AG10803 (cell line): Measurements from ENCODE around the gene ITGAD.

Experiments
- DNase-seq: peaks from one replicate; pipeline ENCODE4 v3.0.0; 2010; ENCODE audit warnings: low read depth
- H3K4me3 ChIP-seq: 2 replicates; pipeline ENCODE4 v1.5.1; 2011; ENCODE audit warnings: mild to moderate bottlenecking, low read length, control low read depth
- TF ChIP-seq, protein P1 (sequence below): conservative IDR thresholded peaks from 2 replicates; pipeline ENCODE4 v1.5.1; 2011; ENCODE audit warnings: mild to moderate bottlenecking, low read length, control low read depth, inconsistent platforms

Gene ITGAD

DNA sequence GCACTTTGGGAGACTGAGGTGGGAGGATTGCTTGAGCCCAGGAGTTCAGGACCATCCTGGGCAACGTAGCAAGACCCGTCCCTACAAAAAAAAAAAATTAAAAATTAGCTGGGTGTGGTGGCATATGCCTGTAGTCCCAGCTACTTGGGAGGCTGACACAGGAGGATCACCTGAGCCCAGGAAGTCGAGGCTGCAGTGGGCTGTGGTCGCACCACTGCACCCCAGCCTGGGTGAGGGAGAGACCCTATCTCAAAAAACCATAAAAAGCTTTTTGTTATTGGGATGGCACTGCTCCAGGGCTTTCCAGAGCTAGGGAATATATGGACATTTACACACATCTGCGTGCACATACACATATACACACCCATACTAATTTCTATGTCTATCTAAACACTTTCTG is 58.1 kb downstream of the ITGAD start:
- H3K4me3 ChIP-seq = no peak overlapping the region
- TF ChIP-seq, protein P1, sequence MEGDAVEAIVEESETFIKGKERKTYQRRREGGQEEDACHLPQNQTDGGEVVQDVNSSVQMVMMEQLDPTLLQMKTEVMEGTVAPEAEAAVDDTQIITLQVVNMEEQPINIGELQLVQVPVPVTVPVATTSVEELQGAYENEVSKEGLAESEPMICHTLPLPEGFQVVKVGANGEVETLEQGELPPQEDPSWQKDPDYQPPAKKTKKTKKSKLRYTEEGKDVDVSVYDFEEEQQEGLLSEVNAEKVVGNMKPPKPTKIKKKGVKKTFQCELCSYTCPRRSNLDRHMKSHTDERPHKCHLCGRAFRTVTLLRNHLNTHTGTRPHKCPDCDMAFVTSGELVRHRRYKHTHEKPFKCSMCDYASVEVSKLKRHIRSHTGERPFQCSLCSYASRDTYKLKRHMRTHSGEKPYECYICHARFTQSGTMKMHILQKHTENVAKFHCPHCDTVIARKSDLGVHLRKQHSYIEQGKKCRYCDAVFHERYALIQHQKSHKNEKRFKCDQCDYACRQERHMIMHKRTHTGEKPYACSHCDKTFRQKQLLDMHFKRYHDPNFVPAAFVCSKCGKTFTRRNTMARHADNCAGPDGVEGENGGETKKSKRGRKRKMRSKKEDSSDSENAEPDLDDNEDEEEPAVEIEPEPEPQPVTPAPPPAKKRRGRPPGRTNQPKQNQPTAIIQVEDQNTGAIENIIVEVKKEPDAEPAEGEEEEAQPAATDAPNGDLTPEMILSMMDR = no peak
- no peak for DNase-seq

DNA sequence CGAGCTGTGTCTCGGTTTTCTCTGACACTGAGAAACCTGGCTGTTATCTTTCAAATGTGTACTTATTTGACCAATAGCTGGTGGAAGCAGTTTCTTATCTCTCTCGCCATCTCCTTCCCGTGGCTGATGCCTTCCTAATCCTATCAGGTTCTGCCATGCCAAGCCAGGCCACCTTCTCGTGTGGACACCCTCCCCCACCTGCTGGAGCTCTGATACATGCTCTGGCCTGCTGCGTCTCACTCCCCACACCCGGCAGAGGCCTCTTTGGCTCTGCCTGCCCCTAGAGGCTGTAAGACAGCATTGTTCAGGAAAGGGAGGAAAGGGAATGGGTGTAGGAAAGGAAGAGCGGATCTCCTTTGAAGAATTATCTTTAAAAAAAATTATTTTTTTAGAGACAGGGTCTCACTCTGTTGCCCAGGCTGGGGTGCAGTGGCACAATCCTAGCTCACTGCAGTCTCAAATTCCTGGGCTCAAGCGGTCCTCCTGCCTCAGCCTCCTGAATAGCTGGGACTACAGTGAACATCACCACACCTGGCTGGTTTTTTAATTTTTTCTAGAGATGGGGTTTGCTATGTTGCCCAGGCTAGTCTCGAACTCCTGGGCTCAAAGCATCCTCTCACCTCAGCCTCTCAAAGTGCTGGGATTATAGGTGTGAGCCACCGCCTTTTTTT is 58.7 kb downstream of the ITGAD start:
- peak; percentile 79 for DNase-seq
- TF ChIP-seq, protein P1 = peak; percentile 77
- H3K4me3 ChIP-seq = no peak overlapping the region

DNA sequence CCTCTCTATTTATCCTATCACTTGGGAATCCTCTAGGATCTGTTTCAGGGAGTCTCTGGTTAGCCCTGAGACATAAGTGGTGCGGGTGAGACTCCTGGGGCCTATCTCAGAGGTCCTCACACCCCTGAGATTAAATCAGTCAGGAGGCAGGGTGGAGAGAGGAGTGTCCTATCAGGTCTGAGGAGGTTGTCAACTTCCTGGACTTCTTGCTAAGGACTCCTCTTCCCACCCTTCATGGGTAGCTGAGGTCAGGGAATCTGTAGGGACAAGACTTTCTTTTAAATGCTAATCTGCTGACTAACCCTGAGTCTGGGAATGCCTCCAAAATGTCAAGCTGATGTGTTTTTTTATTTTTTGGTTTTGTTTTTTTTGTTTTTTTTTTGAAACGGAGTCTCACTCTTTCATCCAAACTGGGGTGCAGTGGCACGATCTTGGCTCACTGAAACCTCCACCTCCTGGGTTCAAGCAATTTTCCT is 59.5 kb downstream of the ITGAD start:
- TF ChIP-seq, protein P1 = no peak
- peak; percentile 96 for DNase-seq
- no peak overlapping the region for H3K4me3 ChIP-seq

DNA sequence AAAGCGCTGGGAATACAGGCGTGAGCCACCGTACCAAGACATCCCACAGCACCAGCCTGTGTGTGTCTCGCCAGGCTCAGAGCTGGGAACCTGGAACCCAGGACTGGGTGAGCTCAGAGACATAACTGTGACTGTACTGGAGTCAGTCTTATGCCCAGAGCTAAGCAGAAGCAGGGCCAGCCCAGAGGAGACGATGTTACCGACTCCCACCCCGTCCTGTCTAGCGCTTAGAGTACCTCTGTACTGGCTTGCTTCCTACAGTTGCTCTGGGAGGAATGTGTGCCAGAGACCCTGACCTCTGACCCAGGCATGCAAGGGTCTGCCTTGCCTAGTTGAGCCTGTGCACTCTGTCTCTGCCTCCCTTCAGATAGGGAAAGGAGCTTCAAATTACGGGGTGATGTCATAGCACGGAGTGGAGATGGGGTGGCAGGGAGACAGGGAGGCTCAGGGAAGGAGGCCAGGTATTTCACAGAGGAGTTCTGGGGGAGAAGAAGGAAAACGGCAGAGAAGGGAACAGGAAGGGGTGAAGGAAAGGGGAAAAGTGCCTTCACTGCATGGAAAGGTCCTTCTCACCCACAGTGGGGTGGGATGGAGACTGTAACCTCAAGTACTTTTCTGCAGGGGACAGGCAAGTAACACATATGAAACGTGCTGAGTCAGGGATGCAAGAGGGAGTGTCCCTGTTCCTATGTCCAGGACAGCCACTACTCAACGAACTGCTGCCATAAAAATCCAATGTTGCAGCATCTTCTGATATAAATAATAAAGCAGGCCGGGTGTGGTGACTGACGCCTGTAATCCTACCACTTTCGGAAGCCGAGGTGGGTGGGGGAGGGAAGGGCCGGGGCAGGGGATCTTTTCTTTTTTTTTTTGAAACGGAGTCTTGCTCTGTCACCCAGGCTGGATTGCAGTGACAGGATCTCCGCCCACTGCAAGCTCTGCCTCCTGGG is 60.4 kb downstream of the ITGAD start:
- peak; percentile 65 for DNase-seq
- H3K4me3 ChIP-seq = peak overlapping the region; percentile 15
- TF ChIP-seq, protein P1 = no peak

DNA sequence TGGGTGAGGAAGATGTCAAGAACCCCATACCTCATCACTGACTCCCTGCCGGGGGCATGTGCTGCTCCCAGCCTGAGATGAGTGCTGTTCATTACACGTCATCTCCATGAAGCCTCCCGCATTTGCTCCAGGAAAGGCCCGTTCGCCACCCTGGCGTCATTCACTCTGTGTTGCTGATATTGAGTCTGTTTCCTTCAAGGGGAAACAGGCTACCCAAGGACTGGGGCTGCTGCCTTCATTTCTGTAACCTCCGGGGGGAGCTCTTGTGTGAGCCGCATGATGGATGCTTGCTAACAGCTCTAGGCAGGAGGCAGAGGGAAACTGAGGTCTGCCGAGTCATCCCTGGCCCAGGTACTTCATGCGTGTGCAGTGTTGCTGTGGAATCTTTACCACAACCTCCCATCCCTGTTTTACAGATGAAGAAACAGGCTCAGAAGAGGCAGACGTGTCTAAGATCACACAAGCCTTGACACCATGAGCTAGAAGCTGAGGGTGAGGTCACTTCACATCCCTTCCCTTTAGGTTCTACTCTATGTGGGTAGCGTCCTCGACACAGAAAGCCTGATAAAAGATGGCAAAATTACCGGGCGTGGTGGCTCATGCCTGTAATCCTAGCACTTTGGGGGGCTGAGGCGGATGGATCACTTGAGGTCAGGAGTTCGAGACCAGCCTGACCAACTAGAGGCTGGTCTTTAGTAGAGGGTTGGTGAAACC is 62.6 kb downstream of the ITGAD start:
- no peak overlapping the region for H3K4me3 ChIP-seq
- peak; percentile 9 for DNase-seq
- TF ChIP-seq, protein P1 = peak; percentile 39

DNA sequence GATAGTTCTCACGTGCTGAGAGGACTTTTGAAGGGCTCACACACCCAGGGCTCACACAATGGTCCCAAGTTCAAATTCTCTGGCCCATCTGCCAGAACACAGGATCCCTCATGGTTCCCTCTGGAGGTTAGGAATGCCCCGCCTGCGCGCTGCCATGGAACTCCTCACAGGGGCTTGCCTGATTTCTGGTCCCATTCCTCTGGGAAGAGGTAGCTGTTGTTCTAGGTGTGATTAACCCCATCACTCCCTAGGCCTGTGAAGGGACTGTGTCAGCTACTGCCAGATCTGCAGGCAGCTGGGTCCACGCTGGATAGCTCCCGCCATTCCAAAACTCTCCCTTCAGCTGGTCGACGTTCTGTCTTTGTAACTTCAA is 63.8 kb downstream of the ITGAD start:
- TF ChIP-seq, protein P1 = no peak
- peak overlapping the region; percentile 31 for H3K4me3 ChIP-seq
- DNase-seq = no peak
